ENCODE measurements around the gene ZSWIM8. TPM values are rescaled to one million over a fixed set of nuclear protein-coding genes. Genes with fewer than 3 reads are reported as not detected.

Gene ZSWIM8
- total RNA-seq, 4 donors from 2014 or later = 66.4 to 123 (median 107) TPM

- TF ChIP-seq CTCF (IDR thresholded peaks at IDR 0.05) (no peak), EP300 (IDR thresholded peaks at IDR 0.05) (no peak), POLR2A (IDR thresholded peaks at IDR 0.05; ENCODE audit: low read depth) (no peak), POLR2AphosphoS5 (IDR thresholded peaks at IDR 0.05) (no peak)
- WGBS = 78% methylated on average over 16 of the region's 20 CpGs
- H3K4me1 ChIP-seq = no peaks in the 10 kb centered on the region
- DNase-seq (ENCODE audit: extremely low spot score) = no peak
- no peak overlapping the region for H3K27ac ChIP-seq (replicated peaks in 1 of 4)
- H3K9me3 ChIP-seq = no peaks in the 10 kb centered on the region
- H3K4me3 ChIP-seq = no peak overlapping the region
- H3K36me3 ChIP-seq = peaks cover 87 to 100% (median 99%) of the 10 kb centered on the region in 4 donors
- intact Hi-C loops (cut with DNase I) = no loop called here
- H3K27me3 ChIP-seq = no peaks in the 10 kb centered on the region
Observed at GRCh38 chr10:73800560-73801252, 15.3 kb downstream of the ZSWIM8 start.

GRCh38 chr10:73801253-73801590 lies 15.8 kb downstream of the ZSWIM8 start:
- Histone ChIP-seq H3K4me1 (peaks cover 0 to 2% (median under 1%) of the 10 kb centered on the region in 4 donors), H3K27ac (replicated peaks in 1 of 4) (no peak overlapping the region), H3K9me3 (no peaks in the 10 kb centered on the region), H3K27me3 (no peaks in the 10 kb centered on the region), H3K36me3 (peaks cover 87 to 100% (median 99%) of the 10 kb centered on the region in 4 donors), H3K4me3 (no peak overlapping the region)
- intact Hi-C loops (cut with DNase I) = no loop called here
- WGBS = 74% methylated on average over 13 of the region's 13 CpGs
- TF ChIP-seq POLR2AphosphoS5 (IDR thresholded peaks at IDR 0.05) = peak in 1 of 2 donors; percentile 45
- TF ChIP-seq POLR2A (IDR thresholded peaks at IDR 0.05; ENCODE audit: low read depth) = no peak
- DNase-seq (ENCODE audit: extremely low spot score) = no peak

GRCh38 chr10:73802276-73802991 lies 17.0 kb downstream of the ZSWIM8 start:
- intact Hi-C loops (cut with DNase I) = no loop called here
- DNase-seq (ENCODE audit: extremely low spot score) = no peak
- peaks cover 87 to 100% (median 99%) of the 10 kb centered on the region in 4 donors for H3K36me3 ChIP-seq
- H3K4me1 ChIP-seq = peaks cover 0 to 15% (median 11%) of the 10 kb centered on the region in 4 donors
- H3K9me3 ChIP-seq = no peaks in the 10 kb centered on the region
- H3K4me3 ChIP-seq = no peak overlapping the region
- 86% methylated on average over 11 of the region's 11 CpGs for WGBS
- H3K27ac ChIP-seq (replicated peaks in 1 of 4) = no peak overlapping the region
- no peak for TF ChIP-seq POLR2A (IDR thresholded peaks at IDR 0.05; ENCODE audit: low read depth)
- TF ChIP-seq POLR2AphosphoS5 (IDR thresholded peaks at IDR 0.05) = peak in 1 of 2 donors; percentile 32
- no peak for TF ChIP-seq EP300 (IDR thresholded peaks at IDR 0.05)
- H3K27me3 ChIP-seq = no peaks in the 10 kb centered on the region

- TF ChIP-seq POLR2AphosphoS5 (IDR thresholded peaks at IDR 0.05) = no peak
- no peak for TF ChIP-seq EP300 (IDR thresholded peaks at IDR 0.05)
- TF ChIP-seq CTCF (IDR thresholded peaks at IDR 0.05) = no peak
- TF ChIP-seq POLR2A (IDR thresholded peaks at IDR 0.05; ENCODE audit: low read depth) = no peak
- H3K27ac ChIP-seq (replicated peaks in 1 of 4) = no peak overlapping the region
- no peaks in the 10 kb centered on the region for H3K9me3 ChIP-seq
- no peak overlapping the region for H3K4me3 ChIP-seq
- intact Hi-C loops (cut with DNase I) = no loop called here
- no peak for DNase-seq (ENCODE audit: extremely low spot score)
- peaks cover 81 to 100% (median 98%) of the 10 kb centered on the region in 4 donors for H3K36me3 ChIP-seq
- no peaks in the 10 kb centered on the region for H3K27me3 ChIP-seq
- H3K4me1 ChIP-seq = peaks cover 0 to 25% (median 16%) of the 10 kb centered on the region in 4 donors
Observed at GRCh38 chr10:73803680-73804286, 18.4 kb downstream of the ZSWIM8 start.

- intact Hi-C loops (cut with DNase I) = no loop called here
- 88% methylated on average over 14 of the region's 14 CpGs for WGBS
- no peak for TF ChIP-seq POLR2A (IDR thresholded peaks at IDR 0.05; ENCODE audit: low read depth)
- no peak for TF ChIP-seq EP300 (IDR thresholded peaks at IDR 0.05)
- TF ChIP-seq POLR2AphosphoS5 (IDR thresholded peaks at IDR 0.05) = no peak
- no peak for TF ChIP-seq CTCF (IDR thresholded peaks at IDR 0.05)
- H3K27me3 ChIP-seq = no peaks in the 10 kb centered on the region
- DNase-seq (ENCODE audit: extremely low spot score) = no peak
- H3K27ac ChIP-seq (replicated peaks in 1 of 4) = peak overlapping the region in 1 of 4 donors; percentile 4
- H3K4me1 ChIP-seq = peaks cover 16 to 46% (median 37%) of the 10 kb centered on the region in 4 donors
- H3K9me3 ChIP-seq = no peaks in the 10 kb centered on the region
- peaks cover 64 to 79% (median 75%) of the 10 kb centered on the region in 4 donors for H3K36me3 ChIP-seq
- no peak overlapping the region for H3K4me3 ChIP-seq
Observed at GRCh38 chr10:73806176-73806950, 21.0 kb downstream of the ZSWIM8 start.

Measured in esophagus muscularis mucosa (tissue), 4 donors.